Dendritic cell treated with granulocyte-macrophage colony-stimulating factor and Interleukin-4, amounts not matched to agents 40 ng/mL and 50 ng/mL, for 4 days (primary cell): ENCODE data around the gene MYLIP.
"Not testable (repeated sequence)": the region's sequence is repeated elsewhere in the genome, so short reads cannot be mapped to it uniquely, and the experiment has no call there.

Experiments used
- H3K27ac Mint-ChIP-seq: one replicate; pipeline ENCODE4 v1.8.0; 2022; ENCODE audit warnings: mild to moderate bottlenecking, mixed read lengths
- H3K27me3 Mint-ChIP-seq: one replicate; pipeline ENCODE4 v1.8.0; 2022; ENCODE audit warnings: mild to moderate bottlenecking, mixed read lengths
- H3K36me3 Mint-ChIP-seq: one replicate; pipeline ENCODE4 v1.8.0; 2022; ENCODE audit warnings: low read depth, mixed read lengths
- H3K4me1 Mint-ChIP-seq: one replicate; pipeline ENCODE4 v1.8.0; 2022; ENCODE audit warnings: low read depth, mixed read lengths
- H3K4me3 Mint-ChIP-seq: one replicate; pipeline ENCODE4 v1.8.0; 2022; ENCODE audit warnings: mild to moderate bottlenecking, moderate library complexity, mixed read lengths
- H3K9me3 Mint-ChIP-seq: one replicate; pipeline ENCODE4 v1.8.0; 2022; ENCODE audit warnings: mixed read lengths
- intact Hi-C: fragments of 100-400 bp; cut with micrococcal nuclease; formaldehyde crosslinking; loops from one replicate; pipeline ENCODE4 v1.15.0; 2022

The MYLIP gene

DNA sequence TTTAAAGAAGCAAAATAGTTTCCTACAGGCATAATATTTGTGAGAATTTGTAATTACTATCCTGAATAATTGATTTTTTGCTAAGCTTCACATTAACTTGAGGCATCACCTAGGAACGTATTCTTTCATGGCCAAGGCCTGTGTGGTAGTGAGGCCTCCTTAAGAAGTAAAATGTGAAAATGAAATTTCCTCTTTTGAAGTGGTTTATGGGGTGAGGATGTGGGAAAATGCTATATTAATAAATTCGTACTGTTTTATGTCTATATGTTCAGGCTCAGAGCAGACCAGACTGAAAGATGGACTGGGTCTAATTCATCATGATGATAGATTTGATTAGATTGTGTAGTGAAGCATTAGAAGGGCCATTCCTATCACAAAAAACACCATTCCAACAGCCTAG is 33.1 kb downstream of the MYLIP start:
- Mint-ChIP-seq H3K27me3 (peaks cover 2% of the 10 kb centered on the region), H3K4me3 (no peak overlapping the region), H3K9me3 (no peaks in the 10 kb centered on the region), H3K27ac (no peak overlapping the region), H3K36me3 (peaks cover 3% of the 10 kb centered on the region), H3K4me1 (peaks cover 8% of the 10 kb centered on the region)
- intact Hi-C loops = no loop called here

DNA sequence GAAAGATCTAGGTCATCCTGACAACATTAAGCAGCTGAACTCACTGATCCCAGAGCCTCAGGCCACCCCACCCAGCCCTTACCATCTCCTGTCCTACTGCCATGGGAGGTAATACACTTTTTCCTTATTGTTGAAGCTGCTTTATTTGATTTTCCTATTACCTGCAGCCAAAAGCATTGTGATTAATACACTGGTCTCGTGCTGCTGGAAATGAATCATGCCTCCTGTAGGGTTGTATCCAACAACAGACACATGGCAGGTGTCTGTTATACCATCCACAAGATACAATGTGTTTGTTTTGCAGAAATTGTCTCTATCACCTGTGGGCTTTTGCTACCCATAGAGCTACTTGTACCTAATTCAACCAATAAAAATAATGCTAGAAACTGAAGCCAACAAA is 34.2 kb downstream of the MYLIP start:
- Mint-ChIP-seq H3K27me3 (peaks cover 2% of the 10 kb centered on the region), H3K36me3 (no peaks in the 10 kb centered on the region), H3K27ac (no peak overlapping the region), H3K4me1 (peaks cover 9% of the 10 kb centered on the region), H3K9me3 (no peaks in the 10 kb centered on the region), H3K4me3 (no peak overlapping the region)
- intact Hi-C loops = no loop called here

DNA sequence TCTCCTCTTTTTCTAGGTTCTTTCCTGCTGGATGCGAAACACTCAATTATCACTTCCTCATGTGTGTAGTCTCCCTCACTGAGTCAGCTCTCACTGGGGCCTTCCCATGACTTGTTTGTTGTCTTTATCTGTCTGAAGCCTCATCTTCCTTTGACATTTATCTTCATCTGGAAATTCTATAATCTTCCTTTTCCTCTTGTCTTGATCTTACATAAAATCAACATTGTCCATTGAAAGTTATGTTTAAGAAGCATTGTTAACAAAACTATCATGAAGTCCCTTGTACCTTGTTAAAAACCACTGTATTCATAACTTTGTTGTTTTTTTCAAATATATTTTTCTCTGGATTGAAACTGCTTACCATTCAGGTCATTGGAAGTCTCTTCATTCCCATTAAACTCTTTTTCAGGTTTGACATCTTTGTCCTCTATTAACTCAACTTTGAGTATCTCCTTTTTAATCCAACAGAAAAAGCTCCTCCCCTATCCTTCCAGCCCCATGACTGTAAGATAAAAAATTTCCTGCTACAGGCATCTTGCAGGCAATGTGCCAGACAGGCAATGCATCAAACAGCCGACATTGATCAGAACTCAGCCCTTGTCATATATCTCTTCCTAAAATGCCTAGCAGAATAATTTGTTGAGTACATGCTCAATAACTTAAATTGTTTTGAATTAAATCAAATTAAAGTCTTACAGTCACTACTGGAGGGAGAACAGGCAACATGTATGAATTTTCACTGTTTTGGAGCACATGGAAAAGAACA is 34.8 kb downstream of the MYLIP start:
- Mint-ChIP-seq H3K4me1 (peaks cover 15% of the 10 kb centered on the region), H3K4me3 (no peak overlapping the region), H3K27me3 (peaks cover 4% of the 10 kb centered on the region), H3K36me3 (no peaks in the 10 kb centered on the region), H3K9me3 (no peaks in the 10 kb centered on the region), H3K27ac (no peak overlapping the region)
- intact Hi-C loops = no loop called here

DNA sequence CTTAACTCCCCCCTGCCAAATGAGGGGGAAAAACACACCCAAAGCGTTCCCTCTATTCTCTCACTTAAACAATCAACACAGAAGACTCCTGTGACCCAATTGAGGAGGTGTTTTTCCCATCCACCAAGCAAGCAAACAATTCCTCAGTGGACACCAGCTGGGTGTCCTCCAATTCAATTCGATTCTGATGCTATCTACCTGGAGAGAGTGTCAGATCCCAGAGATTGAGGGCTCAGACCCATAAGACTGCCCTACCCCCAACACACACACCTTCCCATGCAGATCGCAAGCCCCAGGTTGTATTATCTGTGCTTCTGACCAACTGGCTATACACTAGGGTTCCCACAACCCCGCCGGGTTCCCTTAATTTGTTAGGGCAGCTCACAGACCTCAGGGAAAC is 36.8 kb downstream of the MYLIP start:
- peaks cover 4% of the 10 kb centered on the region for H3K27me3 Mint-ChIP-seq
- no peaks in the 10 kb centered on the region for H3K36me3 Mint-ChIP-seq
- H3K27ac Mint-ChIP-seq = no peak overlapping the region
- H3K4me3 Mint-ChIP-seq = no peak overlapping the region
- intact Hi-C loops = no loop called here
- H3K9me3 Mint-ChIP-seq = no peaks in the 10 kb centered on the region
- peaks cover 19% of the 10 kb centered on the region for H3K4me1 Mint-ChIP-seq

DNA sequence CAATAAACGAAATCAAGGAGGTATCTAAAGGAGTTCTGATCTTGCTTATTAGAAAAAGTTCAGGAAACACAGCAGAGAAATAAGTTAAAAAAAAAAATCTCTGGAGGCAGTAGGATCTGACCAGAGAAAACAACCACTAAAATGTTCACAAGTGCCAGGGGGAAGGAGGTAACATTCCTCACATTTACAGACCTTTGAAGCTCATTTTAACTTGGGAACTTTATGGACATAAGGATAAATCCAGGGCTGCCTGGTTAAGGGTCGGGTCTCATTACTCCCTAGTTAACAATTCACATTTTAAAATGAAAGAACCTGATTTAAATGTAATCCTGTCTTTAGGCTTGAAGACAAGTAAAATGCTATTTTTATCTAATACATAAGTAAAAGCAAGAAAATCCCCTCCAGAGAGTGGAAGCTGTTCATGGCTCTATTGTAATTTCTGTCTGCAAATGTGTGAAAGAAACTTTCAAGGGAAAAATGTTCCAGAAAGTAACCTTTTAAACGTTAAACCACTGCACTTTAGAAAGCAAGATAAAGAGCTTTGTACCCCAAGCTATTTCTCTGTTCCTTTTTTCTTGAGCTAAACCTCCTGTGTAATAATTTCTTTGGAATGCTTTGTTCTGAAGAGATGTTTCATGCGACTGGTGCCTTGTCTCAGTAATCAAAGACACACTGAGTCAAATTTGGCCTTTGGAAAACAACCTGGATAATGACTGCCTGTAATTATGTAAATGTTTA is 38.2 kb downstream of the MYLIP start:
- Mint-ChIP-seq H3K27me3 (peaks cover 4% of the 10 kb centered on the region), H3K4me1 (peaks cover 19% of the 10 kb centered on the region), H3K9me3 (no peaks in the 10 kb centered on the region), H3K27ac (no peak overlapping the region), H3K4me3 (no peak overlapping the region), H3K36me3 (no peaks in the 10 kb centered on the region)
- intact Hi-C loops = no loop called here

DNA sequence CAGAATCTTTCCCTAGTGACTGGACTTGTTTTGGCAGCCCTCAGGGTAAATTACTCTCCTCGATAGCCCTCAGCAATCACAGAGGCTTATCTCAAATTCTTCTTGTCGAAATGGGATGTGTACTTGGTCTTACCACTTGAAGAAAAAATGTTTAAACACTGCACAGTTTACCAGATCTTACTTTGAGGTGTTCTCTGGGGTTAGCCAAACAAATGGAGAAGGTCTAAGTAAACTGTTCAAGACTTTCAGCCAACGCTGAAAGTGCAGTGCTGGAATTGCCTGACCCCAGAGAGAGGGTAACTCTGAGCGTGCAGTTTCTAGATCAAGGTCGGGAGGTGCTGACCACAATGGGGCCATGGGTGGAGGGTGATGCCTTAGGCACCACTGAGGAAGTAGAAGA is 39.2 kb downstream of the MYLIP start:
- Mint-ChIP-seq H3K27ac (no peak overlapping the region), H3K27me3 (peaks cover 6% of the 10 kb centered on the region), H3K4me3 (no peak overlapping the region)

DNA sequence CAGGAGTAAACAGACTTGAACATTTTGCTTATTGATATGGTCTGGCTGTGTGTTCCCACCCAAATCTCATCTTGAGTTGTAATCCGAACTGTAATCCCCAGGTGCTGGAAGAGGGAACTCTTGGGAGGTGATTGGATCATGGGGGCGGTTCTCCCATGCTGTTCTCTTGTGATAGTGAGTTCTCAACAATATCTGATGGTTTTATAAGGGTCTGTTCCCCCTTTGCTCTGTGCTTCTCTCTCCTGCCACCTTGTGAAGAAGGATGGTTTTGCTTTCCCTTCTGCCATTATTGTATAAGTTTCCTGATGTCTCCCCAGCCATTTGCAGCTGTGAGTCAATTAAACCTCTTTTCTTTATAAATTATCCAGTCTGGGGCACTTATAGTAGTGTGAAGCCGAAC is 40.0 kb downstream of the MYLIP start:
- intact Hi-C loops = no loop called here
- H3K27me3 Mint-ChIP-seq = peaks cover 6% of the 10 kb centered on the region
- H3K9me3 Mint-ChIP-seq = no peaks in the 10 kb centered on the region
- no peaks in the 10 kb centered on the region for H3K36me3 Mint-ChIP-seq
- no peak overlapping the region for H3K27ac Mint-ChIP-seq
- H3K4me3 Mint-ChIP-seq = no peak overlapping the region
- peaks cover 11% of the 10 kb centered on the region for H3K4me1 Mint-ChIP-seq

More for the DNA sequence above, 39.2 kb downstream of the MYLIP start:
- no peaks in the 10 kb centered on the region for H3K36me3 Mint-ChIP-seq
- intact Hi-C loops = no loop called here
- H3K9me3 Mint-ChIP-seq = no peaks in the 10 kb centered on the region
- peaks cover 18% of the 10 kb centered on the region for H3K4me1 Mint-ChIP-seq

DNA sequence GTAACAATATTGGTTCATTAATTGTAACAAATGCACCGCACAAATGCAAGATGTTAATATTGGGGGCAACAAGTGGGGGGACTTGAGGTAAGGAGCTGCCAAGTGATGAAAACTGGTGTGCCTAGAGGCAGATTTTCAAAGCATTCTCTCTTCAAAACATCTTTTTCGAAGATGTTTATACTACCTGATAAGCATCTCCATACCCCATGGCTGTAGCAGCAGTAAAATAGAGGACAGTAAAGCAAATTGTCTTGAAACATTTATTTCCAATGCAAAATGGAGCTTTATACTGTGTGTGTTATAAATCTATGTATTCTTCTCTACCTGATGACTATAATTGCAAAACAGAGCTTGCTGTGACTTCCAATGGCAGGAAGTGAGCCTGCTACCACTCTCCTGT is 42.5 kb downstream of the MYLIP start:
- no peak overlapping the region for H3K4me3 Mint-ChIP-seq
- no peaks in the 10 kb centered on the region for H3K36me3 Mint-ChIP-seq
- intact Hi-C loops = loop anchor here (10.0 kb wide), 1 partner anchor 397 kb away; no protein-coding TSS in a partner anchor
- H3K27ac Mint-ChIP-seq = no peak overlapping the region
- peaks cover 11% of the 10 kb centered on the region for H3K4me1 Mint-ChIP-seq
- H3K9me3 Mint-ChIP-seq = no peaks in the 10 kb centered on the region
- H3K27me3 Mint-ChIP-seq = peaks cover 3% of the 10 kb centered on the region

DNA sequence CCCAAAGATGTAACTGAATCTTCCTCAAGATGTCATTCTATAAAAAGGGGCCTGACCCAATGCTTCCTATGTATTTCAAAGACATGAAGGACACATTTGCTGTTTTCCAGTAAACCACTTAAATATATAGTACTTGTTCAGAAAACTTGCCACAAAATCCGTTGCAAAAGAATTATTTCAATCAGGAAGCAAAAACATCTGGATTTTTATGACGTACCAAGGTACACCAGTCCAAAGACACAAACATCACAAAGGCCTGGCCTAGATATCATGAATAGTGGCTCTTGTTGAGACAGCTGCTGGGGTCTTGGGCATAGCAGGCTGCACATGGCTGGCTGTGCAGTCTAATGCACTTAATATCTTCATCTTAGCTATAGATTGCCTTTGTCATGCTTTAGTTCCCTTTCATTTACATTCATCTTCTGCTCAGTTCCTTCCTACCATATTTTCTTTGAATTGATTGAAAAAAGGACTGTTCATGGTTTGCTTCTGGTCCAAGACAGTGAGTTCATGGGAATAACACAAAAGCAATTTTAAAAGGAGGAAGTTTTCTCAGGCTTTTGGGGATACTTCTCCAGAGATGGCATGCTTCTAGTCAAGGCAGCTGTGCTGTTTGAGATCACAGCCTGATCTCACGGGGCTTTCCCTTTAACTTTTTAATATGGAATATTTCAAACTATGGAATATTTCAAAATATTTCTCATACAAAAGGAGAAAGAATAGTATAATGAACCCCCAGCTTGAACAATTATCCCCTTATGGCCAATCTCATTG is 44.5 kb downstream of the MYLIP start:
- H3K4me3 Mint-ChIP-seq = no peak overlapping the region
- intact Hi-C loops = loop anchor here (10.0 kb wide), 1 partner anchor 399 kb away; no protein-coding TSS in a partner anchor
- H3K9me3 Mint-ChIP-seq = no peaks in the 10 kb centered on the region
- H3K27me3 Mint-ChIP-seq = peaks cover 2% of the 10 kb centered on the region
- H3K27ac Mint-ChIP-seq = no peak overlapping the region
- peaks cover 7% of the 10 kb centered on the region for H3K4me1 Mint-ChIP-seq
- no peaks in the 10 kb centered on the region for H3K36me3 Mint-ChIP-seq

DNA sequence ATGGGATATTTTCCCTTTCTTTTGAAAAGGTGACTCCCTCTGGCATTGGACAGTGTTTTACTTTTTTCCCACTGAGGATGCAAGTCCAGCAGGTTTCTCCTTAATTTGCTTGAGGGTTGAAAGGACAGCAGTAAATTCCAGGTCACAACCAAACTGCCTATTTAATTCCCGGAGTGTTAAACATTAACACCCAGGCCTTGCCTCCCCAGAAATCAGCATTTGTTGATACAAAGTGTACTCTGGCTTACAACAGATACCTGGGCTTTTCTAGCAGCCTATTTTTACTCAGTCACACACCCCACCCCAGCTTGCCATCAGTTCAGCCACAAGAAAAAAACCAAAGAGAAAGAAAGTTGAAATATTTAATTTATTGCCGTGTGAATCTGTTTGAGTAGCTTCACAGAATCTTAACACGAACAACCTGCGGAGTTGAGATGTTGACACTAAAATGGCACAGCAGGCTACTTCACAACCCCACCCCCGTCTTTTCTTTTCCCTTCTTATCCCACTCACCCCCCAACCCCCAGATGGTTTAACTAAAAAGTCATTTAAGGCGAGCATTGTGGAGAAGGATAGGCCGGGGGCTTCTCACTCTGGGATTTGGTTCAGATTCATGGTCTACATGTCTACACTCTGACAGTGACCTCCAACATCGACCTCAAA is 45.7 kb downstream of the MYLIP start:
- intact Hi-C loops = loop anchor here (10.0 kb wide), 1 partner anchor 400 kb away; no protein-coding TSS in a partner anchor
- no peaks in the 10 kb centered on the region for H3K9me3 Mint-ChIP-seq

DNA sequence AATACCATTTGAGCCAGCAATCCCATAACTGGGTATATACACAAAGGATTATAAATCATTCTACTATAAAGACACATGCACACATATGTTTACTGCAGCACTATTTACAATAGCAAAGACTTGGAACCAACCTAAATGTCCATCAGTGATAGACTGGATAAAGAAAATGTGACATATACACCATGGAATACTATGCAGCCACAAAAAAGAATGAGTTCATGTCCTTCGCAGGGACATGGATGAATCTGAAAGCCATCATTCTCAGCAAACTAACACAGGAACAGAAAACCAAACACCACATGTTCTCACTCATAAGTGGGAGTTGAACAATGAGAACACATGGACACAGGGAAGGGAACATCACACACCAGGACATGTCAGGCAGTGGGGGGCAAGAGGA is 47.7 kb downstream of the MYLIP start:
- intact Hi-C loops = loop anchor here (10.0 kb wide), 1 partner anchor 402 kb away; no protein-coding TSS in a partner anchor
- not testable (repeated sequence) for H3K9me3 Mint-ChIP-seq, H3K4me1 Mint-ChIP-seq, H3K27ac Mint-ChIP-seq, H3K27me3 Mint-ChIP-seq, H3K36me3 Mint-ChIP-seq, H3K4me3 Mint-ChIP-seq

More for the DNA sequence above, 45.7 kb downstream of the MYLIP start:
- Mint-ChIP-seq H3K4me1 (no peaks in the 10 kb centered on the region), H3K27ac (no peak overlapping the region), H3K36me3 (no peaks in the 10 kb centered on the region), H3K27me3 (peaks cover 1% of the 10 kb centered on the region), H3K4me3 (no peak overlapping the region)

DNA sequence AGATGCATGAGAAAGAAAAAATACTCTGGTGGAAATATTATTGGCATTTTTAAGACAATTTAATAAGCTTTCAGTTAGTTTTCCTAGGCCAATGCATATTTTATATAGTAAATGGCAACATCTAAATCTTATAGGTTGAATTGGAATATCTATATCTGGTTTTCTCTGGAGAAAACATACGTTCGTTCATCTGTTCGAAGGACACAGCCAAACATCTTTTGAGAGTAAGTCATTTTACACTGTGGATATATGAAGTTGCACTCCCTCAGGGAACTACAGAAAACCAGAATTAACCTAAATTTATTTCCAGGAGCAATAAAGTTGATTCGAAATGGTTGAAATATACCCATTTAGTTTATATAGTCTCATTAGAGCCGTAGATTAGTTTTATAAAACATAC is 49.0 kb downstream of the MYLIP start:
- H3K9me3 Mint-ChIP-seq = peaks cover 9% of the 10 kb centered on the region
- H3K4me1 Mint-ChIP-seq = peaks cover 9% of the 10 kb centered on the region
- no peaks in the 10 kb centered on the region for H3K36me3 Mint-ChIP-seq
- no peak overlapping the region for H3K4me3 Mint-ChIP-seq
- H3K27ac Mint-ChIP-seq = no peak overlapping the region
- H3K27me3 Mint-ChIP-seq = peaks cover 5% of the 10 kb centered on the region
- intact Hi-C loops = loop anchor here (10.0 kb wide), 1 partner anchor 403 kb away; no protein-coding TSS in a partner anchor

DNA sequence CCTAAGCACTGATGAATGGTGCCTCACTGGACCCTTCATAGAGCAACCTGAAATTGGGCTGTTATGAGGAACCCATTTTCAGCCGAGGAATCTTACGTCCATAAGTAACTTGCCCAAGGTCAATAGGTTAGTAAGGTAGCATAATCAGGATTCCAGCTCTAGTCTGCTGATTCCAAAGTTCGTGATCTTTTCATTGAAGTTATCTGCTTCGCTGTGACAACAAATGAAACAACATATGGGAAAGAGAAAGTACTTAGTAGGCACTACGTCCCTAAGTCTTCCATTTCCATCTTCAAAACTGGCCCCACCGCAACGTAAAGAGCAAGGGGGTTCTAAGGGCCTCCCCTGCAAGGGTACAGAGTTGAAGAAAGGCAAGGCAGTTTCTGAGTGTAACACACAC is 49.5 kb downstream of the MYLIP start:
- peaks cover 9% of the 10 kb centered on the region for H3K9me3 Mint-ChIP-seq
- H3K27me3 Mint-ChIP-seq = peaks cover 5% of the 10 kb centered on the region
- peaks cover 9% of the 10 kb centered on the region for H3K4me1 Mint-ChIP-seq
- intact Hi-C loops = loop anchor here (10.0 kb wide), 1 partner anchor 404 kb away; no protein-coding TSS in a partner anchor
- no peak overlapping the region for H3K4me3 Mint-ChIP-seq
- no peaks in the 10 kb centered on the region for H3K36me3 Mint-ChIP-seq
- H3K27ac Mint-ChIP-seq = no peak overlapping the region
